ENCODE results near the gene BAIAP2. TPM values are rescaled to one million over a fixed set of nuclear protein-coding genes. Genes with fewer than 3 reads are reported as not detected.

The BAIAP2 gene
- total and polyA plus RNA-seq, 2 of the 13 experiments (the other 11 are each of a cell fraction or from before 2014, with no cell fraction given), result 22.5 to 24.0 TPM

- TF ChIP-seq ARID4A (CRISPR knock-in tag; IDR thresholded peaks at IDR 0.05; ENCODE audit: borderline replicate concordance) (no peak; the same call in 1 of the 2 replicates), TBP (CRISPR knock-in tag; IDR thresholded peaks at IDR 0.05) (no peak), PHF5A (CRISPR knock-in tag; IDR thresholded peaks at IDR 0.05; ENCODE audit: low read depth, unreplicated experiment) (no peak), SIN3A (IDR thresholded peaks at IDR 0.05; ENCODE audit: borderline replicate concordance, low read depth, low read length) (no peak), POGK (CRISPR knock-in tag; conservative IDR thresholded peaks at IDR 0.05) (no peak), ZNF770 (CRISPR knock-in tag; IDR thresholded peaks at IDR 0.05) (peak; percentile 77), TEAD2 (CRISPR knock-in tag; IDR thresholded peaks at IDR 0.05) (no peak), ZNF572 (CRISPR knock-in tag; IDR thresholded peaks at IDR 0.05) (no peak), HINFP (CRISPR knock-in tag; IDR thresholded peaks at IDR 0.05; ENCODE audit: low read depth) (peak; percentile 50; the same call in 1 of the 2 replicates), SRSF4 (IDR thresholded peaks at IDR 0.05; ENCODE audit: low read depth, low read length, poor library complexity, severe bottlenecking) (no peak), ONECUT2 (CRISPR knock-in tag; IDR thresholded peaks at IDR 0.05) (no peak), ZNF589 (CRISPR knock-in tag; conservative IDR thresholded peaks at IDR 0.05) (no peak), KLF15 (CRISPR knock-in tag; IDR thresholded peaks at IDR 0.05; ENCODE audit: borderline replicate concordance) (no peak), ZNF350 (CRISPR knock-in tag; IDR thresholded peaks at IDR 0.05; ENCODE audit: borderline replicate concordance, low read depth) (0 out of 2 replicates have a peak, but pooled peaks have one; percentile 61), ZNF207 (IDR thresholded peaks at IDR 0.05; ENCODE audit: borderline replicate concordance) (no peak), ZFY (CRISPR knock-in tag; IDR thresholded peaks at IDR 0.05) (peak; percentile 79; the same call in 1 of the 2 replicates), ZNF292 (CRISPR knock-in tag; IDR thresholded peaks at IDR 0.05; ENCODE audit: borderline replicate concordance, low read depth) (no peak; the same call in 1 of the 2 replicates), ZNF335 (CRISPR knock-in tag; IDR thresholded peaks at IDR 0.05) (no peak), CSRNP2 (CRISPR knock-in tag; conservative IDR thresholded peaks at IDR 0.05; ENCODE audit: low read depth) (no peak)
These were observed 8.4 kb downstream of the BAIAP2 start (continued) for GRCh38 chr17:81043319-81043724.
